Omental fat pad (tissue), 4 donors: Measurements from ENCODE around the gene ZFP64. TPM values are rescaled to one million over a fixed set of nuclear protein-coding genes. Genes with fewer than 3 reads are reported as not detected.

Source experiments
- ATAC-seq: fragments of 150-250 bp; one replicate; pipeline ENCODE4 v1.9.1; 2016; ENCODE audit warnings: mild to moderate bottlenecking, moderate library complexity; ENCODE audit not compliant: low FRiP score
- DNase-seq: peaks from one replicate; pipeline ENCODE4 v3.0.0-alpha.2; 2019; ENCODE audit warnings: low spot score
- total RNA-seq, 4 donors: library from RNA; depleted of rRNA; stranded (reverse); fragments of >200 nt; gene quantifications; one replicate each; pipeline ENCODE4 v1.1.0, GENCODE V29; 2016
- TF ChIP-seq, protein P1 (sequence below), 3 donors: fragments of 450-650 bp; IDR thresholded peaks; one replicate each; pipeline ENCODE4 v1.5.1; 2016 to 2017; ENCODE audit warnings: antibody characterized with exemption in 3 of 3, mild to moderate bottlenecking in 3 of 3, moderate library complexity in 2 of 3

ZFP64 gene
- total RNA-seq, 4 donors from 2014 or later: 7.1 to 9.3 (median 9.3) TPM

DNA sequence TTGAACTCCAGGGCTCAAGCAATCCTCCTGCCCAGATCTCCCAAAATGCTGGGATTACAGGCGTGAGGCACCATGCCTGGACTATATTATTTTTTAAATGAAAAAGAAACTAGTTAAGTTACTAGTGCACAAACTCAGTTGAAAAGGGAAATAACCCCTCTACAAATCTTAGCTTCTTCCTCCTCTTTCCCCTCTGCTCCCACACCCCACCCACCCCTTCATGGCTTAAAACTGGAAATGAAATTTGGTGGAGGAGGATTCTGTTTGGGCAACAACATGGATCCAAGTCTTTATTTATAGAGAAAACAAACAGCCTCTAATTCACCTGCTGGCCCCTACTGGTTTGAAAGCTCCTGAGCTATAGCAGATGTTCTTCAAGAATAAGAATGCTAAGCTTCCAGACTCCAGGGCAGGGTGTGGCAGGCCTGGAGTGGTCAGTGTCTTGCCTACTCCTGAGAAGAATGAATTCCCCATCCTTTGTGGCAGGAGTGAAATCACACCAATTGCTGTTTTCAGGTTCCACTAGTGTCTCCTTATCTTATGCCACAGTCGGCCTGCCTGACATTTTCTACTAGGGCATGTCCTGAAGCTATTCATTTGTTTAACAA is 73.5 kb downstream of the ZFP64 start:
- no peak for DNase-seq

GRCh38 chr20:52110456-52110855 is 81.1 kb downstream of the ZFP64 start:
- TF ChIP-seq, protein P1, sequence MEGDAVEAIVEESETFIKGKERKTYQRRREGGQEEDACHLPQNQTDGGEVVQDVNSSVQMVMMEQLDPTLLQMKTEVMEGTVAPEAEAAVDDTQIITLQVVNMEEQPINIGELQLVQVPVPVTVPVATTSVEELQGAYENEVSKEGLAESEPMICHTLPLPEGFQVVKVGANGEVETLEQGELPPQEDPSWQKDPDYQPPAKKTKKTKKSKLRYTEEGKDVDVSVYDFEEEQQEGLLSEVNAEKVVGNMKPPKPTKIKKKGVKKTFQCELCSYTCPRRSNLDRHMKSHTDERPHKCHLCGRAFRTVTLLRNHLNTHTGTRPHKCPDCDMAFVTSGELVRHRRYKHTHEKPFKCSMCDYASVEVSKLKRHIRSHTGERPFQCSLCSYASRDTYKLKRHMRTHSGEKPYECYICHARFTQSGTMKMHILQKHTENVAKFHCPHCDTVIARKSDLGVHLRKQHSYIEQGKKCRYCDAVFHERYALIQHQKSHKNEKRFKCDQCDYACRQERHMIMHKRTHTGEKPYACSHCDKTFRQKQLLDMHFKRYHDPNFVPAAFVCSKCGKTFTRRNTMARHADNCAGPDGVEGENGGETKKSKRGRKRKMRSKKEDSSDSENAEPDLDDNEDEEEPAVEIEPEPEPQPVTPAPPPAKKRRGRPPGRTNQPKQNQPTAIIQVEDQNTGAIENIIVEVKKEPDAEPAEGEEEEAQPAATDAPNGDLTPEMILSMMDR (IDR thresholded peaks at IDR 0.05): no peak
- DNase-seq (no peak), ATAC-seq (no peak)

More for the DNA sequence above, 73.5 kb downstream of the ZFP64 start:
- no peak for ATAC-seq
- TF ChIP-seq, protein P1 (IDR thresholded peaks at IDR 0.05): no peak

- ATAC-seq: peak; percentile 32
- TF ChIP-seq, protein P1 (IDR thresholded peaks at IDR 0.05): no peak
- no peak for DNase-seq
These were observed 85.8 kb downstream of the ZFP64 start for GRCh38 chr20:52105442-52106422.

GRCh38 chr20:52104546-52105441 is 86.8 kb downstream of the ZFP64 start:
- DNase-seq (no peak), ATAC-seq (peak; percentile 29)
- TF ChIP-seq, protein P1 (IDR thresholded peaks at IDR 0.05): no peak

- no peak for DNase-seq
- no peak for ATAC-seq
- TF ChIP-seq, protein P1 (IDR thresholded peaks at IDR 0.05): no peak
These were observed 87.5 kb downstream of the ZFP64 start for GRCh38 chr20:52103913-52104545.

- ATAC-seq (no peak), DNase-seq (no peak)
- TF ChIP-seq, protein P1 (IDR thresholded peaks at IDR 0.05): no peak
These were observed 88.2 kb downstream of the ZFP64 start for GRCh38 chr20:52103335-52103912.
